Parathyroid adenoma (tissue), 2 donors: ENCODE data around the gene MET.
A peak's percentile ranks its signal among the peaks of the same experiment; 100 is the strongest.

Source experiments
- H2AFZ ChIP-seq: fragments of 300-600 bp; sonication (generic); one replicate; pipeline ENCODE4 v1.7.0; 2017; ENCODE audit warnings: antibody characterized with exemption, mild to moderate bottlenecking
- H3K27ac ChIP-seq: fragments of 300-600 bp; sonication (generic); one replicate; pipeline ENCODE4 v1.7.0; 2017
- H3K27me3 ChIP-seq: fragments of 300-600 bp; sonication (generic); one replicate; pipeline ENCODE4 v1.7.0; 2017; ENCODE audit warnings: low read length; ENCODE audit not compliant: control insufficient read depth, insufficient read depth
- H3K36me3 ChIP-seq: fragments of 300-600 bp; sonication (generic); one replicate; pipeline ENCODE4 v1.7.0; 2017; ENCODE audit warnings: low read length; ENCODE audit not compliant: control insufficient read depth, insufficient read depth
- H3K4me1 ChIP-seq: fragments of 300-600 bp; sonication (generic); one replicate; pipeline ENCODE4 v1.7.0; 2017; ENCODE audit warnings: control low read depth
- H3K4me2 ChIP-seq: fragments of 300-600 bp; sonication (generic); one replicate; pipeline ENCODE4 v1.7.0; 2017; ENCODE audit warnings: low read length
- H3K4me3 ChIP-seq: fragments of 300-600 bp; sonication (generic); one replicate; pipeline ENCODE4 v1.7.0; 2017; ENCODE audit warnings: low read depth, low read length
- H3K79me2 ChIP-seq: fragments of 300-600 bp; sonication (generic); one replicate; pipeline ENCODE4 v1.7.0; 2017; ENCODE audit warnings: control low read depth
- H3K9ac ChIP-seq: fragments of 300-600 bp; sonication (generic); one replicate; pipeline ENCODE4 v1.7.0; 2017; ENCODE audit warnings: mild to moderate bottlenecking
- H3K9me3 ChIP-seq: fragments of 300-600 bp; sonication (generic); one replicate; pipeline ENCODE4 v1.7.0; 2017; ENCODE audit warnings: low read length; ENCODE audit not compliant: control insufficient read depth
- CTCF ChIP-seq: fragments of 300-600 bp; sonication (generic); IDR thresholded peaks from one replicate; pipeline ENCODE4 v1.7.0; 2017; ENCODE audit warnings: antibody characterized with exemption, mild to moderate bottlenecking
- donor health status: primary hyperparathyroidism.

MET gene

GRCh38 chr7:116630932-116631671, 40.9 kb upstream of the MET start:
- peak overlapping the region; percentile 38 for H2AFZ ChIP-seq
- no peak overlapping the region for H3K9ac ChIP-seq
- H3K9me3 ChIP-seq, result no peaks in the 10 kb centered on the region
- H3K36me3 ChIP-seq, result no peaks in the 10 kb centered on the region
- no peaks in the 10 kb centered on the region for H3K27me3 ChIP-seq
- no peaks in the 10 kb centered on the region for H3K4me1 ChIP-seq
- no peak overlapping the region for H3K4me2 ChIP-seq
- no peaks in the 10 kb centered on the region for H3K79me2 ChIP-seq
- no peak overlapping the region for H3K27ac ChIP-seq
- no peak overlapping the region for H3K4me3 ChIP-seq
- TF ChIP-seq CTCF, result no peak

- H3K4me1 ChIP-seq, result no peaks in the 10 kb centered on the region
- no peak overlapping the region for H3K27ac ChIP-seq
- no peaks in the 10 kb centered on the region for H3K36me3 ChIP-seq
- no peaks in the 10 kb centered on the region for H3K9me3 ChIP-seq
- H3K9ac ChIP-seq, result no peak overlapping the region
- H3K79me2 ChIP-seq, result no peaks in the 10 kb centered on the region
- H2AFZ ChIP-seq, result no peak overlapping the region
- no peaks in the 10 kb centered on the region for H3K27me3 ChIP-seq
- no peak for TF ChIP-seq CTCF
- H3K4me3 ChIP-seq, result no peak overlapping the region
- H3K4me2 ChIP-seq, result no peak overlapping the region
These were observed 40.3 kb upstream of the MET start for GRCh38 chr7:116631676-116632075.

- H3K4me1 ChIP-seq, result no peaks in the 10 kb centered on the region
- H3K36me3 ChIP-seq, result no peaks in the 10 kb centered on the region
- no peak overlapping the region for H3K27ac ChIP-seq
- no peaks in the 10 kb centered on the region for H3K9me3 ChIP-seq
- no peak overlapping the region for H3K4me3 ChIP-seq
- no peaks in the 10 kb centered on the region for H3K79me2 ChIP-seq
- no peak overlapping the region for H3K4me2 ChIP-seq
- no peaks in the 10 kb centered on the region for H3K27me3 ChIP-seq
- no peak overlapping the region for H3K9ac ChIP-seq
- H2AFZ ChIP-seq, result no peak overlapping the region
- no peak for TF ChIP-seq CTCF
These were observed 39.6 kb upstream of the MET start for GRCh38 chr7:116632384-116632783.

GRCh38 chr7:116633131-116633988, 38.6 kb upstream of the MET start:
- Histone ChIP-seq H3K9ac (no peak overlapping the region), H3K27ac (no peak overlapping the region)

More at GRCh38 chr7:116633131-116633988, 38.6 kb upstream of the MET start:
- Histone ChIP-seq H3K27me3 (no peaks in the 10 kb centered on the region), H3K79me2 (no peaks in the 10 kb centered on the region), H3K9me3 (no peaks in the 10 kb centered on the region), H3K4me3 (no peak overlapping the region), H3K36me3 (no peaks in the 10 kb centered on the region), H3K4me2 (no peak overlapping the region), H3K4me1 (no peaks in the 10 kb centered on the region), H2AFZ (peak overlapping the region; percentile 11)
- TF ChIP-seq CTCF, result no peak
